Measurements from ENCODE around the gene SGPL1.

SGPL1 gene

GRCh38 chr10:70920519-70920918, 104.8 kb downstream of the SGPL1 start:
- TF ChIP-seq POLR2AphosphoS5 (IDR thresholded peaks at IDR 0.05; ENCODE audit: low read depth, low read length): no peak
- TF ChIP-seq PAX5 (IDR thresholded peaks at IDR 0.05; ENCODE audit: insufficient read depth, low read length, severe bottlenecking): no peak
- no peak for TF ChIP-seq POU2F2 (IDR thresholded peaks at IDR 0.05; ENCODE audit: low read depth, low read length)
- no peak for TF ChIP-seq TAF1 (IDR thresholded peaks at IDR 0.05; ENCODE audit: low read depth, low read length)
- TF ChIP-seq POLR2A (IDR thresholded peaks at IDR 0.05; ENCODE audit: low read depth, low read length): no peak
- TF ChIP-seq SPI1 (IDR thresholded peaks at IDR 0.05; ENCODE audit: low read depth, low read length): no peak
- no peak for DNase-seq (ENCODE audit: insufficient read length, low spot score)
- FAIRE-seq: no peak

- no peak for DNase-seq (ENCODE audit: insufficient read length, low spot score)
- no peak for FAIRE-seq
- TF ChIP-seq POLR2AphosphoS5 (IDR thresholded peaks at IDR 0.05; ENCODE audit: low read depth, low read length) (no peak), PAX5 (IDR thresholded peaks at IDR 0.05; ENCODE audit: insufficient read depth, low read length, severe bottlenecking) (no peak), POLR2A (IDR thresholded peaks at IDR 0.05; ENCODE audit: low read depth, low read length) (no peak)
Measured at GRCh38 chr10:70921285-70921684, 105.5 kb downstream of the SGPL1 start.

- FAIRE-seq (no peak), DNase-seq (ENCODE audit: insufficient read length, low spot score) (no peak)
- no peak for TF ChIP-seq SPI1 (IDR thresholded peaks at IDR 0.05; ENCODE audit: low read depth, low read length)
- TF ChIP-seq POLR2A (IDR thresholded peaks at IDR 0.05; ENCODE audit: low read depth, low read length): no peak
- no peak for TF ChIP-seq POLR2AphosphoS5 (IDR thresholded peaks at IDR 0.05; ENCODE audit: low read depth, low read length)
- TF ChIP-seq PAX5 (IDR thresholded peaks at IDR 0.05; ENCODE audit: insufficient read depth, low read length, severe bottlenecking): no peak
- TF ChIP-seq POU2F2 (IDR thresholded peaks at IDR 0.05; ENCODE audit: low read depth, low read length): no peak
- no peak for TF ChIP-seq TAF1 (IDR thresholded peaks at IDR 0.05; ENCODE audit: low read depth, low read length)
Measured at GRCh38 chr10:70923696-70924095, 107.9 kb downstream of the SGPL1 start.

- DNase-seq (ENCODE audit: insufficient read length, low spot score) (peak; percentile 76), FAIRE-seq (peak; percentile 73)
- TF ChIP-seq POU2F2 (IDR thresholded peaks at IDR 0.05; ENCODE audit: low read depth, low read length) (no peak), POLR2AphosphoS5 (IDR thresholded peaks at IDR 0.05; ENCODE audit: low read depth, low read length) (no peak), TAF1 (IDR thresholded peaks at IDR 0.05; ENCODE audit: low read depth, low read length) (no peak)
Measured at GRCh38 chr10:70925377-70926225, 109.9 kb downstream of the SGPL1 start.

- DNase-seq (ENCODE audit: insufficient read length, low spot score): no peak
- TF ChIP-seq SPI1 (IDR thresholded peaks at IDR 0.05; ENCODE audit: low read depth, low read length): no peak
- TF ChIP-seq TAF1 (IDR thresholded peaks at IDR 0.05; ENCODE audit: low read depth, low read length): no peak
- TF ChIP-seq POU2F2 (IDR thresholded peaks at IDR 0.05; ENCODE audit: low read depth, low read length): no peak
- TF ChIP-seq PAX5 (IDR thresholded peaks at IDR 0.05; ENCODE audit: insufficient read depth, low read length, severe bottlenecking): no peak
- no peak for TF ChIP-seq POLR2AphosphoS5 (IDR thresholded peaks at IDR 0.05; ENCODE audit: low read depth, low read length)
- no peak for TF ChIP-seq POLR2A (IDR thresholded peaks at IDR 0.05; ENCODE audit: low read depth, low read length)
- FAIRE-seq: no peak
Measured at GRCh38 chr10:70926226-70927000, 110.7 kb downstream of the SGPL1 start.

- TF ChIP-seq POLR2A (IDR thresholded peaks at IDR 0.05; ENCODE audit: low read depth, low read length): no peak
- TF ChIP-seq SPI1 (IDR thresholded peaks at IDR 0.05; ENCODE audit: low read depth, low read length): no peak
- no peak for TF ChIP-seq POLR2AphosphoS5 (IDR thresholded peaks at IDR 0.05; ENCODE audit: low read depth, low read length)
- no peak for TF ChIP-seq PAX5 (IDR thresholded peaks at IDR 0.05; ENCODE audit: insufficient read depth, low read length, severe bottlenecking)
- FAIRE-seq: no peak
- DNase-seq (ENCODE audit: insufficient read length, low spot score): no peak
Measured at GRCh38 chr10:70927189-70927943, 111.6 kb downstream of the SGPL1 start.

GRCh38 chr10:70928140-70928539, 112.4 kb downstream of the SGPL1 start:
- TF ChIP-seq POU2F2 (IDR thresholded peaks at IDR 0.05; ENCODE audit: low read depth, low read length) (no peak), TAF1 (IDR thresholded peaks at IDR 0.05; ENCODE audit: low read depth, low read length) (no peak), PAX5 (IDR thresholded peaks at IDR 0.05; ENCODE audit: insufficient read depth, low read length, severe bottlenecking) (no peak)
- DNase-seq (ENCODE audit: insufficient read length, low spot score): no peak
- no peak for FAIRE-seq

- no peak for DNase-seq (ENCODE audit: insufficient read length, low spot score)
- no peak for FAIRE-seq
- TF ChIP-seq POU2F2 (IDR thresholded peaks at IDR 0.05; ENCODE audit: low read depth, low read length) (no peak), PAX5 (IDR thresholded peaks at IDR 0.05; ENCODE audit: insufficient read depth, low read length, severe bottlenecking) (no peak)
Measured at GRCh38 chr10:70930263-70931000, 114.7 kb downstream of the SGPL1 start.

Measured in GM12891 (cell line).